OCI-LY7 (cell line): Measurements from ENCODE around the gene ELAVL4.

Source experiments
- EZH2phosphoT487 ChIP-seq: fragments of 200-600 bp; sonication (generic); IDR thresholded peaks from 2 replicates; pipeline ENCODE4 v1.6.1; 2018; ENCODE audit warnings: low read depth, borderline replicate concordance, mild to moderate bottlenecking, mixed run types, antibody characterized with exemption, low read length, moderate library complexity, mixed read lengths
- TF ChIP-seq, protein P1 (sequence below): fragments of 200-600 bp; sonication (generic); conservative IDR thresholded peaks from 2 replicates; pipeline ENCODE4 v1.5.1; 2014; ENCODE audit warnings: mild to moderate bottlenecking, antibody characterized with exemption, low read length, moderate library complexity, mixed read lengths

DNA sequence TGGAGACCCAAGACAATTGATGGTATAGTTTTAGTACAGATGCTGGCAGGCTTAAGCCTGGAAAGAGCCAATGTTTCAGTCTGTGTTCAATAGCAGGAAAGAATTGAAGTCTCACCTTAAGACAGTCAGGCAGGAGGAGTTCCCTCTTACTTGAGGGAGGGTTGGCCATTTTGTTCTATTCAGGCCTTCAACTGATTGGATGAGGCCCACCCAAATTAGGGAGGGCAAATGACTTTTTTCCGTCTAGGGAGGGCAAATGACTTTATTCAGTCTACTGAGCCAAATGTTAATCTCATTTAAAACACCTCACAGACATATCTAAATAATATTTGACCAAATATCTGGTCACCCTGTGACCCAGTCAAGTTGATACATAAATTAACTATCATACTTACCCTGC, 31.4 kb upstream of the ELAVL4 start:
- TF ChIP-seq, protein P1, sequence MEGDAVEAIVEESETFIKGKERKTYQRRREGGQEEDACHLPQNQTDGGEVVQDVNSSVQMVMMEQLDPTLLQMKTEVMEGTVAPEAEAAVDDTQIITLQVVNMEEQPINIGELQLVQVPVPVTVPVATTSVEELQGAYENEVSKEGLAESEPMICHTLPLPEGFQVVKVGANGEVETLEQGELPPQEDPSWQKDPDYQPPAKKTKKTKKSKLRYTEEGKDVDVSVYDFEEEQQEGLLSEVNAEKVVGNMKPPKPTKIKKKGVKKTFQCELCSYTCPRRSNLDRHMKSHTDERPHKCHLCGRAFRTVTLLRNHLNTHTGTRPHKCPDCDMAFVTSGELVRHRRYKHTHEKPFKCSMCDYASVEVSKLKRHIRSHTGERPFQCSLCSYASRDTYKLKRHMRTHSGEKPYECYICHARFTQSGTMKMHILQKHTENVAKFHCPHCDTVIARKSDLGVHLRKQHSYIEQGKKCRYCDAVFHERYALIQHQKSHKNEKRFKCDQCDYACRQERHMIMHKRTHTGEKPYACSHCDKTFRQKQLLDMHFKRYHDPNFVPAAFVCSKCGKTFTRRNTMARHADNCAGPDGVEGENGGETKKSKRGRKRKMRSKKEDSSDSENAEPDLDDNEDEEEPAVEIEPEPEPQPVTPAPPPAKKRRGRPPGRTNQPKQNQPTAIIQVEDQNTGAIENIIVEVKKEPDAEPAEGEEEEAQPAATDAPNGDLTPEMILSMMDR = no peak
- no peak for TF ChIP-seq EZH2phosphoT487
